Stimulated activated CD4-positive, alpha-beta T cell treated with anti-CD3 and anti-CD28 coated beads, Interleukin-12 subunit alpha, Interleukin-12 subunit beta, amount 100 ng/mL, for 48 hours (primary cell): ENCODE measurements around the gene REG4.
A peak's percentile ranks its signal among the peaks of the same experiment; 100 is the strongest.
"Not testable (repeated sequence)": the region's sequence is repeated elsewhere in the genome, so short reads cannot be mapped to it uniquely, and the experiment has no call there.

Source experiments
- DNase-seq, 3 donors: peaks; one replicate each; pipeline ENCODE4 v3.0.0-alpha.2; 2020; ENCODE audit warnings: low read depth in 2 of 3, low spot score in 1 of 3

The REG4 gene

DNA sequence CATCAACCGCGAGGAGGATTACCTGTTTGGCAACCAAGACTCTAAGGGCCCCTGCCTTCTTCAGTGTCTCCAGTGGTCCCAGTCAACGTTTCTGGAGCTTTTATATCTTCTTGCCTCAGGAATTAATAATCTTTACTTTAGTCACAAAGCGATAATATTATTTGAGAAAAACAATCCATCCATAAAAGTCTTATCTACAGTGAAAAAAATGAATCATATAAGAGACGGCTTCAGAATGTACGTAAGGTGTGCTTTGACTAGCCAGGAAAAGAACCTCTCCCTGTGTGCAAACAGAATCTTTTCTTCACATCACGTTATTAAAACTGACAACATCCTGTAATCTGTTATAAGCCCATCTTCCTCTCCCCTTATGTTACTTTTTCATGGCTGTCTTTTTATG, at the start of gene REG4:
Gene REG4 (minus strand): TSS at position 74 of the 400 bp plus-strand sequence. CDS start 2,691 bp downstream, outside the sequence.
- DNase-seq: no peak

DNA sequence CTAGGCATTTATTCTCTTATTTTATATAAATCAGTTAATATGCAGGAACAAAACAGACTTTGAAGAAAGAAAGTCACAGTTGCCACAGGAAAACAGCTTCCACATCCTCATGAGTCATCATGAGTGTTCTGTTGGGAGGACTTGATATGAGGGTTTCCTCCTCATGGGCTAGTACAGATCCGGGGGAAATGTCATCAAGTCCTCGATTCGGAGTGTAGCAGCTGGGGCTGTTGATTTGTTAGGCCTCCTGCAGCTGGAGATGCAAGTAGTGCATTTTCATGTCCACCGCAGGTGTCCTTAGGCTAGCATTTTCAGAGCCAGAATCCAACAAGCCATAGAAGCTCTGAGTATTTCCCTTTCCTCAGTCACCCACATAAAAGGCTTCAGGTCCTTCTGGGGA, 48.4 kb upstream of the REG4 start:
- DNase-seq: no peak

DNA sequence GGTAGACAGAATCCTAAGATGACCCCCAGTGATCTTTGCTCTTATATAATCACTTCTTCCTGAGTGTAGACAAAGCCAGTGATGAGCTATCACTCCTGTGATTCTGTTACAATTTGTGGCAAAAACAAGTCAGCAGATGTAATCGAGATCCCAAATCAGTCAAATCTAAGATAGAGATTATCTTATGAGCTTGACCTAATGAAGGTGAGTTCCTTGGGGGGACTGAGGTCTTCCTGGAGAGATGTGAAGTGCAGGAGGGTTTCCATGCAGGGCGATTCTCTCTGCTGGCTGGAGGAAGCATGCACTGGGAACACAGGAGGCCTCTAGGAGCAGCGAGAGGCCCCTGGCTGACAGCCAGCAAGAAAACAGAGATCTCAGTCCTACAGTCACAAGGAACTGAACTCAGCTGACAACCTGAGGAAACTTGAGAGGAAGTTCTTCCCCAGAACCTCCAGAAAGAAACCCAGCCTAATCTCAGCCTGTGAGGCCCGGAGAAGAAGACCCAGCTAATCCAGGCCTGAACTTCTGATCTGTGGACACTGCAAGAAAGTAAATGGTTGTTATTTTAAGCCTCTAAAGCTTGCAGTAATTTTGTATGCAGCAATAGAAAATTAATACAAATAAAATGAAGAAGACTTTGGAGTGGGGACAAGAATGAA, 47.4 kb upstream of the REG4 start:
- DNase-seq: not testable (repeated sequence)

DNA sequence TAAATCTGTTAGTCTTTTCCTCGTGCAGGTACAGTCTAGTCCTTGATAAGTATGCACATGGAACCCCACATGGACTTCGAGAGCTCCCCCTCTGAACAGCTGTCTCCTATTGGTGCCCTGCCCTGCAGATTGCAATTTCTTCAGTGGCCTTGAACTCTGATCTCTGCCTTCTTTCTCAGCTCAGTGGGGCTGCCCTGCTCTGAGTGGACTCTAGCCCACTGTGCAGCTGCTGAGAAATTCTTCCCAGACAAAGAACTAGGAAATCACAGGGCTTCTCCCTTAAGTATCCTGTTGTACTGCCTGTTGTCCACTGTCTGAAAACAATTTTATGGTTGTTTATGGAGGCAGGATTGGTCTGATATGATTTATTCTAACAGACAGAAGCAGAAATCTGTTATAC, 46.9 kb upstream of the REG4 start:
- no peak for DNase-seq

DNA sequence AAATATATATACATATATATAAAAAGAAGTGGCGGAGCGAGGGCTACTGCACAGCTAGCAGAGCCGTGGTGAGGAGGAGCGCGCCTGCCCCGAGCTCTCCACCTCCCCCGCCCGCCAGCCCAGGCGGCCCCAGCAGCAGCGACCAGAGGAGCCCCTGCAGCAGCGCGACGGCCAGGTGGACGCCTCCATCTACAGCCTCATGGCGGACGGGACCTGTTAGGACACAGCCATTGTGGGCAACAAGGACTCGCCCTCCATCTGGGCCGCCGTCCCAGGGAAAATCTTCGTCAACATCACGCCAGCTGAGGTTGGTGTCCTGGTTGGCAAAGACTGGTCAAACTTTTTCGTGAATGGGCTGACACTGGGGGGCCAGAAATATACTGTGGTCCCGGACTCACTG, 41.9 kb upstream of the REG4 start:
- no peak for DNase-seq

DNA sequence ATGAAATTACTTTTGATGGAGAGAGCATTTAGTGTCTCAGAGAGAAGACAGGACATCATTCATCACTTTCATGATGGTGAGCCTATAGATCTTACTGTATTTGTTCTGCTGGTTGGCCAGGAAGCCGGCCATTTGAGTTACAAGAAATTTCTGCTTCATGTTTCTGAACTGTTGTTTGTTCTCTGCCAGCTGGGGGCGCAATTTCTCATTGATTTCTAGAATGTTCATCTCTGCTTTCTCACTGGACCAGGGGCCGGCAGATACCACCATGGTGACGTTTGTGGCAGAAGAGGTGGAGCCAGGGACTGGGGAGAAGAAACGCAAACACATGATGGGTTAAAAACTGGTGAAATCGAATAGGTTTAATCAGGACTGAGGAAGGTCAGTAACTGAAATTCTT, 32.9 kb upstream of the REG4 start:
- not testable (repeated sequence) for DNase-seq

DNA sequence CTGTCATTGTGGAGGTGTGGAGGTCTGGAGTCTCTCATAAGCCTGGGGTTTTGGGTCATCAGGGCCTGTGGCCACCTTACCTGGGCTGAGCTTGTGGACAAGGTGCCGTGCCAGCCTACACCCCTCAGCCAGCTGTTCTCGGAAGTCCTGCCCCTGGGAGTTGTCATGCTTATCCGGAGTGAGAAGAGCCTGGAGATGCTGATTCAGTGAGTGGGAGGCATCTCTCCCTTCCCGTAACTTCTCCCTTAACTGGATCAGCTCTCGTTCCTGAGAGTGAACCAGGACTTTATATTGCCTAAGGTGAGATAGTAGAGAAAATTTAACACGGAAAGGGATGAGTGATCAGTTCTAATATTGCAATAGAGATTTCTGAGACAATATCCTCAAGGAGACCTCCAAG, 30.0 kb upstream of the REG4 start:
- no peak for DNase-seq

DNA sequence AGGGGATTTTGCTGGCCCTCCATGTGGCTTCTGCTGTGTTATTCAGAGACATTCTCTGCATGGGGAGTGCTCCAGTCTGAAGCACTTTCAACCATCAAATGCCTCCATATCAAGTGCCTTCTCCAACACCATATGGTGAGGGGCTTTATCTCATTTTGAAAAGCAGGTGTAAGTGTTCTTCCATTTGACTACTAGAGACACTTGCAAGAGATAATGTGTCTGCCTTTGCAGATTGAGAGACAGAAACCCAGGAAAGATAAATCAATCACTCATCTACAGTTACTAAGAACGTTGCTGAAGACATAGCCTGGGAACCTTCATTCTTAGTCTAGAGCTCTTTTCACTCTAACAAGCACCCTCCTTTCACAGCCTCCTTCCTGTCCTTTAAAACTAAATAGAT, 29.5 kb upstream of the REG4 start:
- no peak for DNase-seq

DNA sequence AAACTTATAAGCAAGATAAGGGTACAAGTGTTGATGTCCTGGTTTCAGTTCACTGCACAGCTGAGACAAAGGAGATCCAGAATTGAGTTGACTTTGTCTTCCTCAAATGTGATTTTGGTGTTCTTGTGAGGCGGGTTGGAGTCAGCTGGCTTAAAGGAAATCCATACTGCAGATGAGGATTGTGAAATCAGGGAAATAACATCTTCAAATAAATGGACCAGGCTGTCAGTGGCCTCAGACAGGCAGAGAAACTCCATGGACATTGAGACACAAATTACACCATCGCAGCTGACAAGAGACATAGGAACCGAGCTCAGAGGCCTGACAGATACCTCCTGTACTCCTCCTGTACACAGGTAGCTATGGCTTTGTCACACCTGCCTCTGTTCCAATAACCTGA, 27.0 kb upstream of the REG4 start:
- DNase-seq: no peak

DNA sequence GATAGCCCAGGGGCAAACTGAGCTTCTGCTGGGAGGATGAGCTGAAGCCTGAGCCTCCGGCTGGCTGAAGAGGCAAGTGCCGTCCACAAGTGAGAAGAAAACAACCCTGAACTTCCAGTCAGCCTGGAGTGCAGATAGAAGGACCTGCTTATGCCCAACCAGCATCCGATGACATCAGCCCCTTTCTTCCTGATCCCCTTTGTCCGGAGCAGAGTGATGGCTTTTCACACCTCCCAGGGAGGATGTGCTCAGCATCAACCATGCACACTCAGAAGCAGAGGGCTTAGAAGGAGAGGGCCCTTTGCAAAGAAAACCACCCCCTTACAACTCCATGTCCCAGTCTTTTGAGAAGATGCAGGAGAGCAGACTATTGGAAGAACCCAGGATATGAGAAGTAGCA, 23.7 kb upstream of the REG4 start:
- no peak for DNase-seq

DNA sequence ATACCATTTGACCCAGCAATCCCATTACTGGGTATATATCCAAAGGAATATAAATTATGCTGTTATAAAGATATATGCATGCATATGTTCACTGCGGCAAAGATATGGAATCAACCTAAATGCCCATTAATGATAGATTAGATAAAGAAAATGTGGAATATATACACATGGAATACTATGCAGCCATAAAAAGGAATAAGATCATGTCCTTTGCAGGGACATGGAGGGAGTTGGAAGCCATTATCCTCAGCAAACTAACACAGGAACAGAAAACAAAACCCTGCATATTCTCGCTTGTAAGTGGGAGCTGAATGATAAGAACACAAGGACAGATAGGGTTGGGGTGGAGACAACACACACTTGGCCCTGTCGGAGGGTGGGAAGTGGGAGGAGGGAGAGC, 19.8 kb upstream of the REG4 start:
- no peak for DNase-seq

DNA sequence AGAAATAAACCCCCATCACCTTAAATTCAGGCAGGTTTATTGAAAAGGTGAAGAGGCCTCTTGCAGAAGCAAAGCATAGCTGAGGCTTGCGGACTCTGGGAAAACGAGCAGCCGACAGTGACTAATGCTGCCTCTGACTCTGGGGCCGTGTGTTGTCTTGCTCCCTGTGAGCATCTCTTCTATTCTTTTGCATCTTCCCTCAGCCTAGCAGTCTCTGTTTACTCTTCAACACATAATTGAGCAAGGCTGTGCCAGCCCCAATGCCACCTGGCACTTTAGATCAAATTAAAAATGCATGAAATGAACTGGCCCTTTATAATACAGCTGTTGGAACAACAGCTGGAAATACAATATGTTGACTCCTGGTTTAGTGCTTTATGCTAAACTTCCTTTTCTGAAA, 18.4 kb upstream of the REG4 start:
- DNase-seq: no peak

DNA sequence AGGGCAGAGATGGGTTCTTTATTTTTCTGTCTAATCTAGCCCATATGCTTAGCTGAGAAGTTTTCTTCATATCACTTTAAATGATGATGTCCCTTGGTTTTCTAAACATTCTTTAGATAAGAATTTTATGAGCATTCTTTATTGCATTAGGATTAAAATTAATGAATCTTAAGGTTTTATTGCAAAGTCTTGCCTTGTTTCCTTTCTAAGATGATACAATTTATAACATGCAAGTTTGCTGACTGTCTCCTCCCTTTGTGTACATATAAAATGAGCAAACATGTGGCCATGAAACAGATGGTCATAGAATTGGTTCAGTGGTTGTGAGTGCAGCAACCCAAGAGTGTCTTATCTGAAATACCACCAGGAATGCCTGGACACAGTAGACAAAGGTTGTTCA, 17.7 kb upstream of the REG4 start:
- DNase-seq: not testable (repeated sequence)

DNA sequence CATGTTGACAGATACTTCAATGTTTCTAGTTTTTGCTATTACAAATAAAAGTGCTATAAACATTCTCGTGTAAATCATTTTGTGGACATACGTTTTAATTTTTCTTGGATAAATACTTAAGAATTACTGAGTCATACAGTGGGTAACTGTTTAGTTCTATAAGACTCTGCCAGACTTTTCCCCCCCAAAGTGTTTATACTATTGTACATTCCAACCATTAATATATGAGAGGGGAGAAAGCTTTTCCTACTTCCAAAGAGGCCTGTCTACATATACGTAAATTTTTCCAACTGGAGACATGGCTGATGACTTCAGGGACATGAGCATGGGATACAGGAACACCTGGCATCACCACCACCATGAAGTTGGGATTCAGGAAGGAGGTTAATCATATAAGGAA, 17.0 kb upstream of the REG4 start:
- DNase-seq: no peak

DNA sequence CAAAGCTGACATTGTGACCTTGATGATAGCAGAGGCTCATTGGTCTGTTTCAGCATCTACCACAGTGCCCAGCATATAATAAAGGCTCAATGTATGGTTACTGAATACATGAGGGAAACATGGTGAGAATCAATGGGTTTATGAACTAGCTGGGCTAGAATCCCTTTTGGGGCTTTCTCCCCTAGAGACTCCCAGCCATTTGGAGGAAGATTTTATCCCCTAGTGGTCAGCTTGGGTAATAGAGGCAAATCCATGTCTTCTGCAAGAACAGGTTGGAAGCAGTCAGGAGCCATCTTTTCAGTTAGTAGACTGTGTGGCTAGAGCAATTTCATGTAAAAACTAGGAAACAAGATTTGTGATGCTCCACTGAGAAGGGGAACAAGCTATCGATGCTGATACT, 15.8 kb upstream of the REG4 start:
- DNase-seq: no peak

DNA sequence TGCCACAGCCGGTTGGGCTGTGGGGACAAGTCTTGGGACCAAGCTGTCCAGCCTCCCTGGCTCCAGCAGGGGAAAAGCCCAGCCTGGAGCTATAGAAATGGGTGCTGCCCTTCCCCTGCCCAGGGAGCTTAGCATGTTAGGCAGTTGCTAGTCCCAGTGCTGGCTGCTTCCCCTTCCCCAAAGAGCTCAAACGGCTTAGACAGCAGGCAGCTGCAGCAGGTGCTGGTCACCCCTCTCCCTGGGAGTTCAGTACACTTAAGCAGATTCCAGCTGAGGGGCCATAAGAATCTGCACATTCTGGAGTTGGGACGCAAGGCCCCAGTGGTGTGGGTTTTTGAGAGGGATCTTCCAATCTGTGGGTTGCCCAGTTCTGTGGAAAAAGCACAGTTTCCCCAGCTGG, 11.1 kb upstream of the REG4 start:
- no peak for DNase-seq

DNA sequence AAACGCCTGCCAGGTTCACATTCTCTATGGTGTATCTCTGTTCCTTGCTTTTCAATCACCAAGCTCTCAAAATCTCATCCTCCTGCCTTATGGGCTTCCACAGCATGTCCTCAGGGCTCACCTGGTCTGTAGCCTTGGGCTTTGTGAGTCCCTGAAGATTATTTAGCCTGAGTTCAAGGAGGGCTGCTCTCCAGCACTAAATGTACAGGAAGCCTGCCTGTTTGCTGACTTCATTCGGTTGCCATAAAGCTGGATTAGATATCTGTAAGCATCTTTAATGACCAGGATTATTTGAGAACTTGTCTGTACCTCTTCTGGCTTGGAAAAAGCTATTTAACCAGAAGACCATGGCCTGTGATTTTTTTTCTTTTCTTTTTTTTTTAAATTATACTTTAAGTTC, 6.9 kb upstream of the REG4 start:
- no peak for DNase-seq

DNA sequence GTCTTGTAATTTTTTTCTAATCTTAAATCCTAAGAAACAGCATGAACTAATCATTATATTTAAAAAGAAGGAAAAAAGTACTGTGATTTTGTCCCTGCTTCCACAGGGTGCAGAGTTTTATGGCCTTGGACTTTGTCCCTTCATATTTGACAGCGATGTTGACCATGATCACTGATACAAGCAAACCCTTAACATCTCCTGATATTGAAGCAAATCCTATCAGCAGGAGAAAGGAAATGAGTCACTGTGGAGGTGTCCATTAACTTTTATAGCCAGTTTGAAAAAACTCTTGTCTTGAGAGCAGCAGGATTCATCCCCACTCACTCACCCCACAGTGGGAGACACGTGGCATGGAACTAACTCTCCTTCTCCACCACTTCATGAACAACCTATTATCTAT, 5.1 kb upstream of the REG4 start:
- no peak for DNase-seq

DNA sequence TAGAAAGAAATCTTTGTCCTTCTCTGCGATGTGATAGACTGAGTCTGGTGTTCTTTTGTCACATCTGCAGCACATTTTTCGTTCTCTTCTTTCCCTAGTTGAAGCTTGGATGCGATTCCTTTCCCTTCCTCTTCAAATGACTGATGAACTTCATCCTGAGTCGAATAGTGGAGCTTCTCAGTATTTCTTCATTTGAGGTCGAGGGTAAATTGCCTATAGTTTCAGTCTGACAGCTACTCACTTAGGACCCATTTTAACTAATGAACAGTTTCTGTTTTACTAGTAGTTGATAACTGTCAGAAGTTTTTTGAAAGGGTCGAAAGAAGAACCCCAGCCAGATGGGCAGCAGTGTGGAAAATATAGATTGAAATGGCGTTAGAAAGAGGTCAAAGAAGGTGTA, 4.7 kb upstream of the REG4 start:
- DNase-seq: no peak

DNA sequence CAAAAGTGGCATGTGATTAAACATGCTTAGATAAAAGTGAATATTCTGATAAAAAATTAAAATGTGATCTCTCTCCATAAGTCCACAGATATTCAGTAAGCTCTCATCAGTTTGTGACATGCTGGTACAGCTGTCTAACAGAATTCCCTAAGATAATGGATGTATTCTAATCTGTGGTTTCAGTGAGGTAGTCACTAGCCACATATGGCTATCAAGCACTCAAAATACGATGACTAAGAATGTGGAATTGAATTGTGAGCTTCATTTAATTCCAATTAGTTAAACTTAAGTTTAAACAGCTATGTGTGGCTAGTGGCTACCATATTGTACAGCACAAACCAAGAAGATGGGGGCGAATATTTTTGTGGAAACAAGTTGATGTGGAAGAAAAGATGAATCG, 4.1 kb upstream of the REG4 start:
- no peak for DNase-seq

DNA sequence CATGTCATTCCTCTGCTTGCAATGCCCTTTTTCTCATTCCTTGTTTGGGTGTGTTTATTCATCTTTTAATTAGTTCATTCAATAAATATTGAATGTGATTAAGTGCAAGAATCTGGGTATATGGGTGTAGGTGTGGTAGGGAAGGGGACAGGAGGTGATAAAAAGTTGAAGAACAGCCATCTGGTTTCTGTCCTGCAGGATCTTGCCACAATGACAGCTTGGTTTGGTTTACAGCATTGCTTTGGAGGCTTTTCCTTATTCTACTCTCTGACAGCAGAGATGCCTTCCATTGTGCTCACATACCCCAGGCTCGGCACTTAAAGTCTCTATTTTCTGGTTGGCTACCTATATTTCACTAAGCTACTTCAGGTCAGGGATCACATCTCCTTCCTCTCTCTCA, 3.0 kb upstream of the REG4 start:
- DNase-seq: no peak

DNA sequence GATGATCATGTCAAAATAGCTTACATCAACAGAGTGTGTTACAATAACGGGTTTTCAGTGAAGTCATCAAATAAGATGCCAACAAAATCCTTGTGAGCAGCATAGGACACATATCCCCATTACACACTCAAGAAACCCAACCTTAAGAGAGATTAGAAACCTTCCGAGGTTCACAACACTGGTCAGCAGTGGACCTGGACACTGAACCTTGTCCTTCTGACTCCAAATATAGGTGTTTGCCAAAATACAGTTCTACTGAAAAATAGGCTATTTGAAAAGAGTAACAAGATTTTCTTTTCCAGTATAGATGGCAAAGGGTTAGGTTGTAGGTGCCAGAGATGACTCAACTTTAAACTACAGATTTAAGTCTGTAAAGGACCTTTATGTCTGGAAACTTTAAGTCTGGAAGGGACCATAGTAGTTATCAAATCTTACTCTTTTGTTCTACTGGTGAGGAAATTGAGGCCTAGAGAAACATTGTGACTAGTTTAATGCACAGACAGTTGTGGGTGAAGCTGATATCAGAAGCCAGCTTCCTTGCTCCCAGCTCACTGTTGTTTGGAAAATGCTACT, 811 bp upstream of the REG4 start:
- DNase-seq: no peak

DNA sequence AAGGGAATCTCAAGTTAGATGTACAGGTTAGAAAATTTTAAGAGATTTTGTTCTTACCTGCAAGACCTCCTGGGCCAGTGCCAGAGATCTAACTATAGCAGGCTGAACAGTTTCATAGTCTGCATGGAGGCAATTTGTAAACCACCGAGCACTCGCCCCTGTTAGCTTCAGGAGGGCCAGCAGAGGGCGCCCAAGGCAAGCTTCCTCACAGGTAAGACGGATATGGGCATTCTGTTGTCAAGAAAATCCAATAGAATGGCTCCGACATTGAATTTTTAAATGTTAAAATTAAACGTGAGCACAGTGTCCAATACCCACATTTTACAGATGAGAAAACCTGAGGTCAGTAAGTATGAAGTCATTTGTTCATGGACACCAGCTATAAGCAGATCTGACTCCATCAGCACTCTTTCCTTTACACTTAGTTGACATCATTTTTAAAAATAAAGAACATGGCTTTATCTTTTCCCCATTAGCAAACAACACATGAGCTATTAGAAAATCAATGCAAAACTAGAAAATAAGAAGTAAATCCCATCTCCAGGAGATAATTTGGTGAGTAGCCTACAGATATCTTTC, 2.2 kb downstream of the REG4 start:
- DNase-seq: peak; percentile 44 to 51 (median 46)
